ENCODE results near the gene RALGAPA2. TPM values are rescaled to one million over a fixed set of nuclear protein-coding genes. Genes with fewer than 3 reads are reported as not detected.

RALGAPA2 gene
- total RNA-seq, 1 donor from 2014 or later = 24.8 TPM

- Histone ChIP-seq H3K36me3 (ENCODE audit: control insufficient read depth, insufficient read depth, low read length) (no peaks in the 10 kb centered on the region), H3K4me3 (ENCODE audit: low read depth, low read length) (no peak overlapping the region), H3K27me3 (ENCODE audit: control insufficient read depth, insufficient read depth, low read length) (no peaks in the 10 kb centered on the region)
- no peak for DNase-seq (ENCODE audit: low read depth)
- TF ChIP-seq CTCF (IDR thresholded peaks at IDR 0.05; ENCODE audit: insufficient read depth, low read length, poor library complexity, severe bottlenecking) = no peak
Measured at GRCh38 chr20:20683020-20683419, 29.4 kb downstream of the RALGAPA2 start.

- no peak for DNase-seq (ENCODE audit: low read depth)
- Histone ChIP-seq H3K4me3 (ENCODE audit: low read depth, low read length) (no peak overlapping the region), H3K36me3 (ENCODE audit: control insufficient read depth, insufficient read depth, low read length) (no peaks in the 10 kb centered on the region), H3K27me3 (ENCODE audit: control insufficient read depth, insufficient read depth, low read length) (no peaks in the 10 kb centered on the region)
- no peak for TF ChIP-seq CTCF (IDR thresholded peaks at IDR 0.05; ENCODE audit: insufficient read depth, low read length, poor library complexity, severe bottlenecking)
Measured at GRCh38 chr20:20680991-20681508, 31.4 kb downstream of the RALGAPA2 start.

GRCh38 chr20:20679316-20679715, 33.1 kb downstream of the RALGAPA2 start:
- H3K4me3 ChIP-seq (ENCODE audit: low read depth, low read length) = no peak overlapping the region
- H3K36me3 ChIP-seq (ENCODE audit: control insufficient read depth, insufficient read depth, low read length) = no peaks in the 10 kb centered on the region
- TF ChIP-seq CTCF (IDR thresholded peaks at IDR 0.05; ENCODE audit: insufficient read depth, low read length, poor library complexity, severe bottlenecking) = no peak
- no peaks in the 10 kb centered on the region for H3K27me3 ChIP-seq (ENCODE audit: control insufficient read depth, insufficient read depth, low read length)
- no peak for DNase-seq (ENCODE audit: low read depth)

GRCh38 chr20:20677186-20677585, 35.3 kb downstream of the RALGAPA2 start:
- no peaks in the 10 kb centered on the region for H3K27me3 ChIP-seq (ENCODE audit: control insufficient read depth, insufficient read depth, low read length)
- no peaks in the 10 kb centered on the region for H3K36me3 ChIP-seq (ENCODE audit: control insufficient read depth, insufficient read depth, low read length)
- no peak overlapping the region for H3K4me3 ChIP-seq (ENCODE audit: low read depth, low read length)
- no peak for DNase-seq (ENCODE audit: low read depth)
- TF ChIP-seq CTCF (IDR thresholded peaks at IDR 0.05; ENCODE audit: insufficient read depth, low read length, poor library complexity, severe bottlenecking) = no peak

GRCh38 chr20:20668639-20669038, 43.8 kb downstream of the RALGAPA2 start:
- Histone ChIP-seq H3K27me3 (ENCODE audit: control insufficient read depth, insufficient read depth, low read length) (no peaks in the 10 kb centered on the region), H3K4me3 (ENCODE audit: low read depth, low read length) (no peak overlapping the region), H3K36me3 (ENCODE audit: control insufficient read depth, insufficient read depth, low read length) (no peaks in the 10 kb centered on the region)
- DNase-seq (ENCODE audit: low read depth) = no peak
- no peak for TF ChIP-seq CTCF (IDR thresholded peaks at IDR 0.05; ENCODE audit: insufficient read depth, low read length, poor library complexity, severe bottlenecking)

GRCh38 chr20:20666359-20666758, 46.1 kb downstream of the RALGAPA2 start:
- no peaks in the 10 kb centered on the region for H3K36me3 ChIP-seq (ENCODE audit: control insufficient read depth, insufficient read depth, low read length)
- no peak overlapping the region for H3K4me3 ChIP-seq (ENCODE audit: low read depth, low read length)
- no peak for DNase-seq (ENCODE audit: low read depth)
- TF ChIP-seq CTCF (IDR thresholded peaks at IDR 0.05; ENCODE audit: insufficient read depth, low read length, poor library complexity, severe bottlenecking) = no peak
- H3K27me3 ChIP-seq (ENCODE audit: control insufficient read depth, insufficient read depth, low read length) = no peaks in the 10 kb centered on the region
